ENCODE data around the gene DNLZ. TPM values are rescaled to one million over a fixed set of nuclear protein-coding genes. Genes with fewer than 3 reads are reported as not detected.

Gene DNLZ
- polyA plus RNA-seq, 1 of the 3 experiments (the other 2 are of a cell fraction): 40.6 TPM

DNA sequence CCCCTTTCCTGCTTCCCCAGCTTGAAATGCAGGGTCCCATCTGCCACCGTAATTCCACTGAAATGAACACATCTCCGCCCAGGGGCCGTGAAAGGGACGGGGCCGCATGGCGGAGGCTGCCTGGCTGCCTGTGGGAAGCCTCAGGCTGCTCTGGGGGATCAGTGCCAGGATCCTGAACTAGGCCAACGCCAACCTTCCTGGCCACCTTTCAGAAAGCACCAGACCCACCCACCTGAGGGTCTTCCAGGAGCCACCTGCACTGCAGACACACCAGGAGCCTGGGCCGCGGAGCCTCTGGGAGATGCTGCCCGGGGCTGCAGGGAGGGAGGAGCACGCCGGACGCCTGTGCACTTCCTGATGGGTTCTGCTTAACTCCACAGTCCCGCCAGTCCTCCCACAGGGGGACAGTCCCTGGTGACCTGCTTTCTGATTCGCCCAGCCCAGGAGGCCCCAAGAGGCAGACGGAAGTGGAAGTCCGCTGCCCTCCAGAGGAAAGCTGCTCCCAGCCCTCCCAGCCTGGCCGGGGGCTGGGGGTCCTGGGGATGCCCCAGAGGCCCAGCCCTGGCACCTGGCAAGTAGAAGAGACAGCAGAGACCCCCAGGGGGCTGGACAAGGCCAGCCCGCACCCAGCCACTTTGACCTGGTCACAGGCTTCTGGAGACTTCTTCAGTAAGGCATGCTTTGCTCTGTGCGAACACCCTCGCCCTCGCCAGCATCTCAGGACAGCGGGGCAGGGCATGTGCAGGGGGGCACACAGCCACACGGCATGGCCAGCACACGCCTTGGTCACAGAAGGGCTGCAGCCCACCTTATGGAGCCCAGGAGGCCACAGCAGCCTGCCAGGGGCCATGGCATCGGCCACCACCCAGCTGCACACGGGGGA, 10.0 kb upstream of the DNLZ start, which contains the start of gene CARD9:
CARD9 (minus strand) TSS at position 370 of the 883 bp plus-strand sequence. CDS start 1,591 bp downstream, outside the sequence.
- Histone ChIP-seq H3K9me3 (no peaks in the 10 kb centered on the region), H4K20me1 (ENCODE audit: insufficient read depth) (no peaks in the 10 kb centered on the region), H3F3A (replicated peaks; ENCODE audit: insufficient read depth) (no peaks in the 10 kb centered on the region), H2AFZ (ENCODE audit: low read depth) (no peak within 1 kb of the TSS), H3K4me2 (no peak within 1 kb of the TSS), H3K4me1 (ENCODE audit: control insufficient read depth in 1 of 2, insufficient read depth in 2 of 2, low read depth in 1 of 2, low read length in 1 of 2) (peaks cover 0 to 43% of the 10 kb centered on the region in 2 experiments; a peak in 1 of 4 replicates), H3K79me2 (ENCODE audit: insufficient read depth) (no peaks in the 10 kb centered on the region), H3K27me3 (ENCODE audit: insufficient read depth) (no peaks in the 10 kb centered on the region), H3K9me2 (no peaks in the 10 kb centered on the region), H3K36me3 (replicated peaks in 1 of 2; ENCODE audit: control insufficient read depth in 1 of 2, insufficient read depth in 2 of 2, low read length in 1 of 2) (peaks cover 0 to 24% of the 10 kb centered on the region in 2 experiments), H3K4me3 (ENCODE audit: low read depth in 2 of 2, low read length in 1 of 2) (peak within 1 kb of the TSS in 1 of 2 experiments; percentile 21; a peak in 1 of 4 replicates), H3K9ac (no peak within 1 kb of the TSS), H3K27ac (ENCODE audit: low read depth in 2 of 2, low read length in 1 of 2) (peak within 1 kb of the TSS in 1 of 2 experiments; percentile 90; a peak in 2 of 4 replicates)
- 70% methylated on average over 18 of the region's 27 CpGs for WGBS (ENCODE audit: low lambda C conversion rate)
- TF ChIP-seq, protein P1, sequence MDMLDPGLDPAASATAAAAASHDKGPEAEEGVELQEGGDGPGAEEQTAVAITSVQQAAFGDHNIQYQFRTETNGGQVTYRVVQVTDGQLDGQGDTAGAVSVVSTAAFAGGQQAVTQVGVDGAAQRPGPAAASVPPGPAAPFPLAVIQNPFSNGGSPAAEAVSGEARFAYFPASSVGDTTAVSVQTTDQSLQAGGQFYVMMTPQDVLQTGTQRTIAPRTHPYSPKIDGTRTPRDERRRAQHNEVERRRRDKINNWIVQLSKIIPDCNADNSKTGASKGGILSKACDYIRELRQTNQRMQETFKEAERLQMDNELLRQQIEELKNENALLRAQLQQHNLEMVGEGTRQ (IDR thresholded peaks at IDR 0.05; ENCODE audit: borderline replicate concordance, low read depth, low read length): no peak
- no peak for TF ChIP-seq TCF12 (IDR thresholded peaks at IDR 0.05)
- no peak for TF ChIP-seq FOSL2 (IDR thresholded peaks at IDR 0.05; ENCODE audit: borderline replicate concordance, low read depth)
- TF ChIP-seq GATA2 (CRISPR knock-in tag; IDR thresholded peaks at IDR 0.05): no peak
- TF ChIP-seq, protein P2, sequence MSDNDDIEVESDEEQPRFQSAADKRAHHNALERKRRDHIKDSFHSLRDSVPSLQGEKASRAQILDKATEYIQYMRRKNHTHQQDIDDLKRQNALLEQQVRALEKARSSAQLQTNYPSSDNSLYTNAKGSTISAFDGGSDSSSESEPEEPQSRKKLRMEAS (IDR thresholded peaks at IDR 0.05; ENCODE audit: low read depth): no peak
- no peak for TF ChIP-seq MEF2A (IDR thresholded peaks at IDR 0.05; ENCODE audit: borderline replicate concordance, low read depth)
- TF ChIP-seq EP300 (IDR thresholded peaks at IDR 0.05; ENCODE audit: borderline replicate concordance in 1 of 2, low read depth in 1 of 2, low read length in 1 of 2): no peak
- peak; percentile 83 for DNase-seq
- POLR2A ChIA-PET: interaction anchor here (0.5 to 3.7 kb wide), 7 partner anchors 8 to 264 kb away, joined by 3 to 36 read pairs (median 5); partner anchors contain the start of gene DNLZ
- CTCF ChIA-PET: interaction anchor here (0.6 to 5.5 kb wide), 18 partner anchors 10 to 251 kb away, joined by 3 to 65 read pairs (median 4); partner anchors contain the start of genes DNLZ, GPSM1 and SNAPC4

DNA sequence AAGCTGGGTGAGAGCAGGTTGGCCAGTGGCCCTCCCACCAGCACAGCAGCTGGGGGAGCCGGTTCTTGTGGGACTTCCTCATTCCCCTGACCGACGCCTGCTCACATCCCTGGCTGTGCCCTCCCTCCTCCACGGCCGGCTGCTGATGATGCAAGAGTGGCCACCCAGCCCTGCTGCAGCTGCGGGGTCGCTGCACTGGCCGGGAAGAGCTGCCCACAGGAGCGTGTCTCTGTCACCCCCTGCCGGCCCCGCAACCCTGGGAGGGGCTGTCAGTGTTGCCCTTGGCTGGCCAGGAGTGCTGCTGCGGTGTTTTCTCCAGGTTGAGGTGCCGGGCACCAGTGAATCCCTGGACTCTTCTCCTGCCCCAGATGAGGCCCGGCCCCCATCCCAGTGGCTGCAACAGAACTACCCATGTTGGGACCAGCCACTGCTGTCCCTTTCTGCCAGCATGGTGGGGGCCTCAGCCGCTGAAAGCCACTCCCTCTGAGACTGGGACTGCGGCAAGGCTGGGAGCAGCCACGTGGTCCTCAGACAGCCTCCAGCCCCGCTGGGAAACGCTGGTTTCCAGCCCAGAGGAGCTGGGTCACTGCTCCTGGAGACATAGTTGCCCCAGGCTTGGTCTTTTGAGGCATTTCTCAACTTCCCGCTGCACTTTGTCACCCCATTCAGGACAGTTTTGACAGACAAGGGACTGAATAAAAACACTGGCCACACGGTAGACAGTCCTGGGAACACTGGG, 9.2 kb upstream of the DNLZ start:
- 41% methylated on average over 4 of the region's 21 CpGs for WGBS (ENCODE audit: low lambda C conversion rate)
- ChIA-PET POLR2A (interaction anchor here (0.5 to 3.7 kb wide), 7 partner anchors 10 to 265 kb away, joined by 3 to 36 read pairs (median 3); partner anchors contain the start of gene DNLZ), CTCF (interaction anchor here (0.6 to 5.5 kb wide), 18 partner anchors 9 to 252 kb away, joined by 3 to 65 read pairs (median 5); partner anchors contain the start of genes DNLZ, GPSM1 and SNAPC4)
- Histone ChIP-seq H3K9me3 (no peaks in the 10 kb centered on the region), H3K36me3 (replicated peaks in 1 of 2; ENCODE audit: control insufficient read depth in 1 of 2, insufficient read depth in 2 of 2, low read length in 1 of 2) (peaks cover 0 to 17% of the 10 kb centered on the region in 2 experiments), H3F3A (replicated peaks; ENCODE audit: insufficient read depth) (no peaks in the 10 kb centered on the region), H2AFZ (ENCODE audit: low read depth) (no peak overlapping the region), H3K4me3 (ENCODE audit: low read depth in 2 of 2, low read length in 1 of 2) (peak overlapping the region in 1 of 2 experiments; percentile 21; a peak in 1 of 4 replicates), H3K27ac (ENCODE audit: low read depth in 2 of 2, low read length in 1 of 2) (peak overlapping the region in 1 of 2 experiments; percentile 90; a peak in 2 of 4 replicates), H3K4me1 (ENCODE audit: control insufficient read depth in 1 of 2, insufficient read depth in 2 of 2, low read depth in 1 of 2, low read length in 1 of 2) (peaks cover 0 to 43% of the 10 kb centered on the region in 2 experiments; a peak in 1 of 4 replicates), H3K79me2 (ENCODE audit: insufficient read depth) (no peaks in the 10 kb centered on the region), H3K9me2 (no peaks in the 10 kb centered on the region), H3K9ac (no peak overlapping the region), H3K27me3 (ENCODE audit: insufficient read depth) (no peaks in the 10 kb centered on the region), H3K4me2 (no peak overlapping the region), H4K20me1 (ENCODE audit: insufficient read depth) (no peaks in the 10 kb centered on the region)
- DNase-seq: peak; percentile 84
- TF ChIP-seq GABPA (IDR thresholded peaks at IDR 0.05; ENCODE audit: low read depth) (no peak), MXI1 (IDR thresholded peaks at IDR 0.05; ENCODE audit: low read depth, low read length) (peak; percentile 90), TCF12 (IDR thresholded peaks at IDR 0.05) (no peak), RXRA (IDR thresholded peaks at IDR 0.05; ENCODE audit: borderline replicate concordance, low read depth) (no peak), SMC3 (IDR thresholded peaks at IDR 0.05; ENCODE audit: low read depth, low read length) (no peak), NFIC (IDR thresholded peaks at IDR 0.05; ENCODE audit: borderline replicate concordance) (no peak), RAD21 (IDR thresholded peaks at IDR 0.05; ENCODE audit: low read length) (peak; percentile 59), TEAD4 (IDR thresholded peaks at IDR 0.05; ENCODE audit: borderline replicate concordance, insufficient read depth) (no peak), RCOR1 (IDR thresholded peaks at IDR 0.05; ENCODE audit: low read length) (no peak)
- TF ChIP-seq, protein P3, sequence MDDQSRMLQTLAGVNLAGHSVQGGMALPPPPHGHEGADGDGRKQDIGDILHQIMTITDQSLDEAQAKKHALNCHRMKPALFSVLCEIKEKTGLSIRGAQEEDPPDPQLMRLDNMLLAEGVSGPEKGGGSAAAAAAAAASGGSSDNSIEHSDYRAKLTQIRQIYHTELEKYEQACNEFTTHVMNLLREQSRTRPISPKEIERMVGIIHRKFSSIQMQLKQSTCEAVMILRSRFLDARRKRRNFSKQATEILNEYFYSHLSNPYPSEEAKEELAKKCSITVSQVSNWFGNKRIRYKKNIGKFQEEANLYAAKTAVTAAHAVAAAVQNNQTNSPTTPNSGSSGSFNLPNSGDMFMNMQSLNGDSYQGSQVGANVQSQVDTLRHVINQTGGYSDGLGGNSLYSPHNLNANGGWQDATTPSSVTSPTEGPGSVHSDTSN (IDR thresholded peaks at IDR 0.05): no peak
- TF ChIP-seq, protein P4, sequence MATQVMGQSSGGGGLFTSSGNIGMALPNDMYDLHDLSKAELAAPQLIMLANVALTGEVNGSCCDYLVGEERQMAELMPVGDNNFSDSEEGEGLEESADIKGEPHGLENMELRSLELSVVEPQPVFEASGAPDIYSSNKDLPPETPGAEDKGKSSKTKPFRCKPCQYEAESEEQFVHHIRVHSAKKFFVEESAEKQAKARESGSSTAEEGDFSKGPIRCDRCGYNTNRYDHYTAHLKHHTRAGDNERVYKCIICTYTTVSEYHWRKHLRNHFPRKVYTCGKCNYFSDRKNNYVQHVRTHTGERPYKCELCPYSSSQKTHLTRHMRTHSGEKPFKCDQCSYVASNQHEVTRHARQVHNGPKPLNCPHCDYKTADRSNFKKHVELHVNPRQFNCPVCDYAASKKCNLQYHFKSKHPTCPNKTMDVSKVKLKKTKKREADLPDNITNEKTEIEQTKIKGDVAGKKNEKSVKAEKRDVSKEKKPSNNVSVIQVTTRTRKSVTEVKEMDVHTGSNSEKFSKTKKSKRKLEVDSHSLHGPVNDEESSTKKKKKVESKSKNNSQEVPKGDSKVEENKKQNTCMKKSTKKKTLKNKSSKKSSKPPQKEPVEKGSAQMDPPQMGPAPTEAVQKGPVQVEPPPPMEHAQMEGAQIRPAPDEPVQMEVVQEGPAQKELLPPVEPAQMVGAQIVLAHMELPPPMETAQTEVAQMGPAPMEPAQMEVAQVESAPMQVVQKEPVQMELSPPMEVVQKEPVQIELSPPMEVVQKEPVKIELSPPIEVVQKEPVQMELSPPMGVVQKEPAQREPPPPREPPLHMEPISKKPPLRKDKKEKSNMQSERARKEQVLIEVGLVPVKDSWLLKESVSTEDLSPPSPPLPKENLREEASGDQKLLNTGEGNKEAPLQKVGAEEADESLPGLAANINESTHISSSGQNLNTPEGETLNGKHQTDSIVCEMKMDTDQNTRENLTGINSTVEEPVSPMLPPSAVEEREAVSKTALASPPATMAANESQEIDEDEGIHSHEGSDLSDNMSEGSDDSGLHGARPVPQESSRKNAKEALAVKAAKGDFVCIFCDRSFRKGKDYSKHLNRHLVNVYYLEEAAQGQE (IDR thresholded peaks at IDR 0.05; ENCODE audit: low read depth, low read length): no peak
- TF ChIP-seq, protein P2 (IDR thresholded peaks at IDR 0.05; ENCODE audit: low read depth): 0 out of 2 replicates have a peak, but pooled peaks have one; percentile 9

Data from SK-N-SH (cell line).